Heart left ventricle (tissue), 16 donors: Measurements from ENCODE around the gene CLNK. TPM values are rescaled to one million over a fixed set of nuclear protein-coding genes. Genes with fewer than 3 reads are reported as not detected.

Experiments used
- ATAC-seq, 4 donors: fragments of 200-7000 bp; cut with Tn5 transposase; one replicate each; pipeline ENCODE4 v1.9.1; 2020 to 2022; ENCODE audit warnings: moderate library complexity in 4 of 4, mild to moderate bottlenecking in 3 of 4, moderate number of reproducible peaks in 1 of 4
- DNase-seq, 5 donors: peaks; one replicate each; pipeline ENCODE4 v3.0.0-alpha.2; 2020
- H3K27ac ChIP-seq, 12 donors: fragments of 200-600 bp; sonication (generic) in 4 of 12; one replicate each; pipeline versions ENCODE4 v1.5.0 to v1.8.0; 2016 to 2022; ENCODE audit warnings: mild to moderate bottlenecking in 2 of 12
- H3K27me3 ChIP-seq, 9 donors: fragments of 200-600 bp; sonication (generic) in 2 of 9; one replicate each; pipeline versions ENCODE4 v1.5.1 to v1.8.0; 2016 to 2022; ENCODE audit warnings: mild to moderate bottlenecking in 3 of 9
- H3K36me3 ChIP-seq, 9 donors: fragments of 200-600 bp; sonication (generic) in 2 of 9; one replicate each; pipeline versions ENCODE4 v1.5.0 to v1.8.0; 2018 to 2022; ENCODE audit warnings: mild to moderate bottlenecking in 2 of 9
- H3K4me1 ChIP-seq, 12 donors: fragments of 200-600 bp; sonication (generic) in 4 of 12; one replicate each; pipeline versions ENCODE4 v1.5.0 to v1.8.0; 2016 to 2022; ENCODE audit warnings: mild to moderate bottlenecking in 3 of 12
- H3K4me3 ChIP-seq, 12 donors: fragments of 200-600 bp; sonication (generic) in 4 of 12; one replicate each; pipeline versions ENCODE4 v1.5.0 to v1.8.0; 2017 to 2022; ENCODE audit warnings: mild to moderate bottlenecking in 9 of 12, moderate library complexity in 4 of 12
- H3K9me3 ChIP-seq, 12 donors: fragments of 200-600 bp; sonication (generic) in 4 of 12; one replicate each; pipeline versions ENCODE4 v1.5.0 to v1.8.0; 2016 to 2022; ENCODE audit warnings: mild to moderate bottlenecking in 1 of 12
- CTCF ChIP-seq, 12 donors: fragments of 200-600 bp; sonication (generic) in 4 of 12; IDR thresholded peaks; one replicate each; pipeline versions ENCODE4 v1.5.0 to v1.8.0; 2018 to 2022; ENCODE audit warnings: antibody characterized with exemption in 12 of 12, mild to moderate bottlenecking in 5 of 12
- POLR2A ChIP-seq, 2 donors: fragments of 450-650 bp; IDR thresholded peaks; one replicate each; pipeline ENCODE4 v1.6.1; 2017; ENCODE audit warnings: antibody characterized with exemption in 2 of 2, mild to moderate bottlenecking in 2 of 2, moderate library complexity in 2 of 2
- WGBS, 4 donors: extraction: QIAGEN DNeasy Blood & Tissue Kit in 2 of 4; methylation state at CpG; one replicate each; pipeline versions ENCODE4 v1.1.5 to v1.1.7; 2013 to 2018; 5-methylcytosine and 5-hydroxymethylcytosine counted together
- intact Hi-C, 10 donors: fragments of 100-400 bp; cut with DNase I; formaldehyde crosslinking; loops; one replicate each; pipeline versions ENCODE4 v1.11.1 to v1.14.2; 2022
- long read RNA-seq, 3 donors: library from polyadenylated mRNA; unstranded; transcript quantifications; one replicate each; pipeline ENCODE4 v2.0.0, GENCODE V29; 2020 to 2021
- polyA plus RNA-seq, 2 donors: library from polyadenylated mRNA; stranded (reverse); fragments of 200-250 nt; gene quantifications; one replicate each; pipeline ENCODE4 v1.2.3, GENCODE V29; 2013
- total RNA-seq, 9 donors: library from RNA; depleted of rRNA in 2 of 9; stranded (reverse); fragments of >200 nt in 2 of 9; fragmentation: NEBNext Ultra II Directional in 3 of 9; extraction: Animal tissue kit (Norgen Biotek cat#: 25700) in 3 of 9; gene quantifications; one replicate each; pipeline versions ENCODE4 v1.1.0 to v1.2.4, GENCODE V29; 2016 to 2023
- donor health status: ischemic (EF 13 %, LVEDD 7.1; RV severe dilation, severe dysfunction).
- donor health status: healthy with polysubstance abuse.
- donor health status: DM: no; HTN: yes; CAD: no.
- donor health status: DM: no; HTN: no; CAD: no.
- donor health status: ischemic (EF 25% LVEDD 6.9; RV normal size, moderate dysfunction).
- donor health status: ischemic (EF 25% LVEDD 5.7; RV mildly dilated, moderate dysfunction).
- donor health status: healthy.
- donor health status: DM: yes; HTN: yes; CAD: no.
- donor health status: ischemic (EF 35%, LVEDD 5.7; RV mildly dilated, moderate dysfunction).
- donor health status: nonischemic (EF 11% LVEDD 7.7; RV severe dilation, severe dysfunction).
- donor health status: DM: yes; HTN: yes; CAD: no.
- donor health status: PGD.
- donor health status: ischemic (EF 29% LVEDD 5.4; RV normal size, mild dysfunction).
- donor health status: nonischemic (EF 23%, LVEDD 6.1; RV moderate dilation, normal function).

The CLNK gene
- total RNA-seq (under 1 TPM in 2 of 9 donors, not detected in 7; 0.11 to 0.16 TPM), polyA plus RNA-seq (under 1 TPM in 1 of 2 donors, not detected in 1; 0.01 TPM)
- long read RNA-seq, donor 1 = 0 reads
- long read RNA-seq, donor 2 = 0 reads
- long read RNA-seq, donor 3 = 0 reads

GRCh38 chr4:10684631-10685030, at the start of gene CLNK:
Gene CLNK, minus strand, starts transcription at chr4:10684768. Its CDS starts 16,899 bp downstream, at chr4:10667869.
- Histone ChIP-seq H3K4me1 (no peaks in the 10 kb centered on the region), H3K36me3 (no peaks in the 10 kb centered on the region), H3K9me3 (no peaks in the 10 kb centered on the region), H3K27ac (no peak within 1 kb of the TSS), H3K4me3 (no peak within 1 kb of the TSS), H3K27me3 (no peaks in the 10 kb centered on the region)
- no peak for ATAC-seq
- intact Hi-C loops = no loop called here
- TF ChIP-seq CTCF (IDR thresholded peaks at IDR 0.05) = no peak
- no peak for TF ChIP-seq POLR2A (IDR thresholded peaks at IDR 0.05)
- no peak for DNase-seq
- 68 to 80% (median 70%) methylated on average over 8 of the region's 8 CpGs for WGBS, 4 donors

- no peak overlapping the region for H3K27ac ChIP-seq
- 55 to 70% (median 60%) methylated on average over 1 of the region's 1 CpG for WGBS, 4 donors
- no peaks in the 10 kb centered on the region for H3K36me3 ChIP-seq
- DNase-seq = no peak
- TF ChIP-seq CTCF (IDR thresholded peaks at IDR 0.05) = no peak
- no peak for TF ChIP-seq POLR2A (IDR thresholded peaks at IDR 0.05)
- no peak overlapping the region for H3K4me3 ChIP-seq
- intact Hi-C loops = no loop called here
- no peaks in the 10 kb centered on the region for H3K4me1 ChIP-seq
- no peak for ATAC-seq
- no peaks in the 10 kb centered on the region for H3K9me3 ChIP-seq
- peaks cover 0 to 5% (median 0%) of the 10 kb centered on the region in 9 donors for H3K27me3 ChIP-seq
Measured at GRCh38 chr4:10733481-10734062, 49.0 kb upstream of the CLNK start.

DNA sequence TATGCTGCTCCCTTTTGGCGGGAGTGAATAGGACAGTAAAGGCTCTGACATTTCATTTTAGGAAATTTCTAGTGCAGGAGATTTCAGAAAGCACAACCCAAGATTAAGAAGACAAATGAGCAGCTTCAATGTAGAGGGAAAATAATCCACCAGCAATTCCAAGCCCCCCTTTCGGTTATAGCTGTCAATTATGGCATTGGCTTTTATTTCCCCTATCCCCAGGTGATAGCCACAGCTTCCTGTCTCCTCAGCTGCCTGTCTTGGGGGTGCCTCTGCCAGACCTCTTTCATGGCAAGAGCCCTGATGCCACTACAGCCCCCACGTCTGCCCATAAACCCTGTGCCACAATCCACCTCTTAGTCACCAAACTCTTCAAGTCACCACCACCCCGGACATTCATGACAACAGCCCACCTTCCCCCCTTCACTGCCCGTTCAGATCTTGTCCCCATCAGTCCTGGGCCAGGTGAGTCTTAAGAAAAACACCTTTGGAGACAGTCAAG, 48.4 kb upstream of the CLNK start:
- Histone ChIP-seq H3K27me3 (peaks cover 0 to 5% (median 0%) of the 10 kb centered on the region in 9 donors), H3K9me3 (no peaks in the 10 kb centered on the region), H3K4me3 (no peak overlapping the region), H3K4me1 (no peaks in the 10 kb centered on the region), H3K27ac (no peak overlapping the region), H3K36me3 (no peaks in the 10 kb centered on the region)
- TF ChIP-seq POLR2A (IDR thresholded peaks at IDR 0.05) (no peak), CTCF (IDR thresholded peaks at IDR 0.05) (no peak)
- ATAC-seq (no peak), DNase-seq (no peak)
- intact Hi-C loops = no loop called here
- 65 to 66% (median 66%) methylated on average over 5 of the region's 5 CpGs for WGBS, 4 donors

- ATAC-seq (no peak), DNase-seq (no peak)
- H3K4me1 ChIP-seq = no peaks in the 10 kb centered on the region
- H3K9me3 ChIP-seq = no peaks in the 10 kb centered on the region
- no peak for TF ChIP-seq POLR2A (IDR thresholded peaks at IDR 0.05)
- TF ChIP-seq CTCF (IDR thresholded peaks at IDR 0.05) = no peak
- H3K27me3 ChIP-seq = peaks cover 0 to 5% (median 0%) of the 10 kb centered on the region in 9 donors
- no peaks in the 10 kb centered on the region for H3K36me3 ChIP-seq
- H3K27ac ChIP-seq = no peak overlapping the region
- H3K4me3 ChIP-seq = no peak overlapping the region
- WGBS, 4 donors = 21 to 50% (median 41%) methylated on average over 3 of the region's 3 CpGs
- intact Hi-C loops = no loop called here
Measured at GRCh38 chr4:10732235-10732913, 47.8 kb upstream of the CLNK start.
